NB4 (cell line): ENCODE data around the gene IQCK.

Experiments
- CTCF ChIP-seq: IDR thresholded peaks from one replicate; pipeline ENCODE4 v1.5.1; 2012; ENCODE audit warnings: low read depth, low read length
- MAX ChIP-seq: IDR thresholded peaks from 2 replicates; pipeline ENCODE4 v1.6.1; 2011; ENCODE audit warnings: low read depth, low read length

- TF ChIP-seq CTCF (no peak), MAX (no peak)
Measured at GRCh38 chr16:19878757-19879156, 160.7 kb downstream of the IQCK start.
